Transverse colon (tissue), 4 donors: ENCODE data around the gene ZNF22. TPM values are rescaled to one million over a fixed set of nuclear protein-coding genes. Genes with fewer than 3 reads are reported as not detected.

Experiments
- DNase-seq: peaks from one replicate; pipeline ENCODE4 v3.0.0-alpha.2; 2019
- H3K27ac ChIP-seq, 4 donors: fragments of 200-600 bp; sonication (generic); 2 replicates each; pipeline ENCODE4 v1.5.1; 2016 to 2018; ENCODE audit warnings: inconsistent platforms in 4 of 4
- H3K27me3 ChIP-seq: fragments of 200-600 bp; sonication (generic); 2 replicates; pipeline ENCODE4 v1.5.1; 2017; ENCODE audit warnings: inconsistent platforms
- H3K36me3 ChIP-seq, 4 donors: fragments of 200-600 bp; sonication (generic); 2 replicates each; pipeline ENCODE4 v1.5.1; 2017 to 2019; ENCODE audit warnings: inconsistent platforms in 4 of 4
- H3K4me1 ChIP-seq, 4 donors: fragments of 200-600 bp; sonication (generic); 2 replicates each; pipeline ENCODE4 v1.5.1; 2017 to 2020; ENCODE audit warnings: inconsistent platforms in 4 of 4
- H3K4me3 ChIP-seq, 4 donors: fragments of 200-600 bp; sonication (generic); 1 replicate in 1 of 4; 2 replicates in 3 of 4; pipeline versions ENCODE4 v1.5.1 to v1.6.1; 2017 to 2019; ENCODE audit warnings: inconsistent platforms in 4 of 4
- H3K9me3 ChIP-seq, 2 donors: fragments of 200-600 bp; sonication (generic); 2 replicates each; pipeline ENCODE4 v1.5.1; 2017 to 2019; ENCODE audit warnings: inconsistent platforms in 2 of 2
- EP300 ChIP-seq: sonication (generic); formaldehyde crosslinking; IDR thresholded peaks from one replicate; pipeline ENCODE4 v1.6.1; 2017; ENCODE audit warnings: antibody characterized with exemption, low read depth
- POLR2A ChIP-seq: fragments of 450-650 bp; IDR thresholded peaks from one replicate; pipeline ENCODE4 v1.6.1; 2016; ENCODE audit warnings: antibody characterized with exemption, mild to moderate bottlenecking, moderate library complexity
- POLR2AphosphoS5 ChIP-seq, 3 donors: sonication (generic); formaldehyde crosslinking; IDR thresholded peaks; one replicate each; pipeline ENCODE4 v1.6.1; 2016; ENCODE audit warnings: antibody characterized with exemption in 3 of 3
- WGBS, 2 donors: methylation state at CpG; one replicate each; pipeline ENCODE4 v1.1.5; 2018; ENCODE audit warnings: low coverage in 1 of 2; 5-methylcytosine and 5-hydroxymethylcytosine counted together
- in situ Hi-C, 4 donors: fragments of 200-750 bp; cut with MboI; loops; one replicate each; pipeline versions ENCODE4 v1.15.0 to v1.15.1; 2017; ENCODE audit warnings: low sequenced_read_pairs in 3 of 4, low pct_ligation_motif_present in 1 of 4, low pct_unique_long_range_greater_than_20kb in 1 of 4
- intact Hi-C: fragments of 100-400 bp; cut with DNase I; formaldehyde crosslinking; loops from one replicate; pipeline ENCODE4 v1.15.1; 2023; ENCODE audit warnings: low total_unique reads
- total RNA-seq, 4 donors: library from RNA; depleted of rRNA; stranded (reverse); fragments of >200 nt; gene quantifications; one replicate each; pipeline ENCODE4 v1.1.0, GENCODE V29; 2016
- TF ChIP-seq, protein P1 (sequence below), 5 experiments: fragments of 200-600 bp in 3 of 5; fragments of 450-650 bp in 2 of 5; sonication (generic) in 3 of 5; IDR thresholded peaks; 1 replicate in 2 of 5; 2 replicates in 3 of 5; pipeline ENCODE4 v1.5.1; 2016 to 2017; ENCODE audit warnings: antibody characterized with exemption in 5 of 5, inconsistent platforms in 3 of 5, mild to moderate bottlenecking in 2 of 5, moderate library complexity in 1 of 5

Gene ZNF22
- total RNA-seq, 4 donors from 2014 or later = 4.6 to 14.3 (median 9.5) TPM

DNA sequence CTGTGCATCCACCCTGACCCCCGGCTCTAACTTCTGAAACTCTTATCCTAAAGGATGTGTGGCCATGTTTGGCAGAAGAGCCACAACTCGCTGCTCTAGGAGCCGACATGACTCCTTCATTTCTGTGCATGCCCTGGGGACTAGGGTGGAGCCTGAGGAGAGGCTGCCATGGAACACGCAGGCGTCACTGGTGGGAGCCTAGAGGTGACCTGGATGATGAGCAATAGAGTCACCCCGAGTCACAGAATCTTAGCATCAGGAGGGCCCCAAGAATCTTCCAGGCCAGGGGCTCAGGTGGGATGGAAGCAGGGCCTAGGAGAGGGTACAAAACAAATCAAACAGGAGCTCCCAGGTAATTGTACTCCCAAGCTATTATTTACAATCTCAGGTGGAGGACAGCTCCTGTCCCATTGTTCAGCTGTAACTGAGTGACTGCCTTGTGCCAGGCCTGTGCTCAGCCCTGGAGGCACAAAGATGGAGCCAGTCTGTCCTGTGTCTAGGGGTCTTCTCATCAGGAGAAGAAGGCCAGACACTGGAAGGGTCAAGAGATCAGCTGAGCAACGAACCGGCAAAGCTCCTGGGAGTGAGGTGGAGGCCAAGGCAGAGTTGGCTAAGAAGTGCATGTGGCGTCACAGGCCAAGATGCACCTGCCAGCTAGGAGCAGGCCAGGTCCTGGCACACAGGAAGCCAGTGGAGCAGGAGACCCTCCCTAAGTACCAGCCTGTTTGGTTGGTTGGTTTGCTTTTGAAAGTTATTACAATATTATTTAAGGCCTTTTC lies 5.8 kb upstream of the ZNF22 start:
- in situ Hi-C loops (no loop called here), intact Hi-C loops (no loop called here)
- Histone ChIP-seq H3K27ac (peak overlapping the region; percentile 79 to 86 (median 83)), H3K36me3 (no peaks in the 10 kb centered on the region), H3K27me3 (no peaks in the 10 kb centered on the region), H3K4me3 (no peak overlapping the region), H3K9me3 (no peaks in the 10 kb centered on the region), H3K4me1 (peaks cover 14 to 41% (median 21%) of the 10 kb centered on the region in 4 donors)
- TF ChIP-seq, protein P1, sequence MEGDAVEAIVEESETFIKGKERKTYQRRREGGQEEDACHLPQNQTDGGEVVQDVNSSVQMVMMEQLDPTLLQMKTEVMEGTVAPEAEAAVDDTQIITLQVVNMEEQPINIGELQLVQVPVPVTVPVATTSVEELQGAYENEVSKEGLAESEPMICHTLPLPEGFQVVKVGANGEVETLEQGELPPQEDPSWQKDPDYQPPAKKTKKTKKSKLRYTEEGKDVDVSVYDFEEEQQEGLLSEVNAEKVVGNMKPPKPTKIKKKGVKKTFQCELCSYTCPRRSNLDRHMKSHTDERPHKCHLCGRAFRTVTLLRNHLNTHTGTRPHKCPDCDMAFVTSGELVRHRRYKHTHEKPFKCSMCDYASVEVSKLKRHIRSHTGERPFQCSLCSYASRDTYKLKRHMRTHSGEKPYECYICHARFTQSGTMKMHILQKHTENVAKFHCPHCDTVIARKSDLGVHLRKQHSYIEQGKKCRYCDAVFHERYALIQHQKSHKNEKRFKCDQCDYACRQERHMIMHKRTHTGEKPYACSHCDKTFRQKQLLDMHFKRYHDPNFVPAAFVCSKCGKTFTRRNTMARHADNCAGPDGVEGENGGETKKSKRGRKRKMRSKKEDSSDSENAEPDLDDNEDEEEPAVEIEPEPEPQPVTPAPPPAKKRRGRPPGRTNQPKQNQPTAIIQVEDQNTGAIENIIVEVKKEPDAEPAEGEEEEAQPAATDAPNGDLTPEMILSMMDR (IDR thresholded peaks at IDR 0.05) = no peak
- TF ChIP-seq POLR2A (no peak), POLR2AphosphoS5 (IDR thresholded peaks at IDR 0.05) (no peak), EP300 (no peak)
- no peak for DNase-seq
- 89% methylated on average over 9 of the region's 9 CpGs; no CpG with 5 or more reads in 1 of the 2 donors for WGBS, 2 donors

DNA sequence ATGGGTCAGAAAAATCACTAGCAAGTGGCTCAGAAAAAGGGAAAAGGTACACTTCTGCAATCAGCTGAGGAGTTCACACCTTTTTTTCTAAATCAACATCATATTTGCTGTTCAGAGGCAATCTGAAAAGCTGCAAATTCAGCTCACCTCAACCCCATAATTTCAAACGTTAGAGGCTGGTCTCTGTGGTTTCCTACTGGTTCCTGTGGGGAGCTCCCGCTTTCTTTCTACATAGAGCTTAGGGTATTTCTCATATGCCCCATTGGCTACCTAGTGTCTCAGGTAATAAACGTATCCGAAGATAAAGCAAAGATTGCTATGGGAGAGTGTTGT lies 5.2 kb upstream of the ZNF22 start:
- in situ Hi-C loops = no loop called here
- intact Hi-C loops = no loop called here

DNA sequence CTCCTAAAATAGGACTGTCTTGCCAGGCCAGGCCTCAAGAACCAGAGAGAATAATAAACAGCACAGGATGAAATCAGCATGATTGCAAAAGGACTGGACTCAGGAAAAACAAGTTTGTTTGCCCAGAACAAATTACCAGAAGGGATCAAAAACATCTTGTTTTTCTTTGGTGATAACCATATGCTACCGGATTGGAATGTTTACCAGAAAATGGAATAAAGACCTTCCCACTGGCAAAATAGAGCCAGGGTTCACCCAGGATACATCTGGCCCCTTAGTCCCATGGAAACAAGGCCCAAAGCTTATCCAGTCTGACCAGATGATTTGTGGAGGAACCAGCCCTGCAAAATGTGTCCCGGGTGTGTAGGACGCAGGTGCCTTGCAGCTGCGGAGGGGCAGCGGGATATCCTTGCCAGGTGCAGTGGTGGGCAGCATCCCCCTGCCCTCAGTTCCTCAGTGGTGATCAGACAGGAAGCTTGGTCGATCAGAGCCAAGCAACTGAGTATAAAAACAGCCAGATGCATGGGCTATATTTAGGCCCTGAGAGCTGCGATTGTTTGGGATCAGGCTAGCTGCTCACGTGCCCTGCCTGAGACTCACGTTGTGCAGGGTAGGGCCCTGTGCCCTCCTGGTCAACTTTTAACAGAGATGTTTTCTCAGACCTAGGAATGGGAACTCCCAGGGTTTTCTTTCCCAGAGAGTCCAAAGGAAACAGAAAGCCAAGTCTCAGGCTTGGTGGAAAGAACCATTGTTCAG lies 4.6 kb upstream of the ZNF22 start:
- TF ChIP-seq EP300 (no peak), POLR2AphosphoS5 (IDR thresholded peaks at IDR 0.05) (peak; percentile 32 to 53 (median 53)), POLR2A (peak; percentile 7)
- TF ChIP-seq, protein P1 (IDR thresholded peaks at IDR 0.05) = no peak
- no peaks in the 10 kb centered on the region for H3K27me3 ChIP-seq
- WGBS, 2 donors = 51% methylated on average over 9 of the region's 9 CpGs; no CpG with 5 or more reads in 1 of the 2 donors
- in situ Hi-C loops = no loop called here
- peak overlapping the region; percentile 79 to 86 (median 83) for H3K27ac ChIP-seq
- H3K36me3 ChIP-seq = no peaks in the 10 kb centered on the region
- H3K4me3 ChIP-seq = no peak overlapping the region
- intact Hi-C loops = loop anchor here (2.0 kb wide), 1 partner anchor 33 kb away; no protein-coding TSS in a partner anchor
- peaks cover 14 to 49% (median 25%) of the 10 kb centered on the region in 4 donors for H3K4me1 ChIP-seq
- DNase-seq = no peak
- H3K9me3 ChIP-seq = no peaks in the 10 kb centered on the region

More for the DNA sequence above, 5.2 kb upstream of the ZNF22 start:
- H3K27ac ChIP-seq = peak overlapping the region; percentile 79 to 86 (median 83)
- no peaks in the 10 kb centered on the region for H3K36me3 ChIP-seq
- TF ChIP-seq POLR2A (no peak), EP300 (no peak), POLR2AphosphoS5 (IDR thresholded peaks at IDR 0.05) (no peak)
- TF ChIP-seq, protein P1 (IDR thresholded peaks at IDR 0.05) = no peak
- peaks cover 14 to 47% (median 24%) of the 10 kb centered on the region in 4 donors for H3K4me1 ChIP-seq
- WGBS, 2 donors = 38 to 44% methylated on average over 4 of the region's 4 CpGs
- no peaks in the 10 kb centered on the region for H3K27me3 ChIP-seq
- no peak for DNase-seq
- H3K4me3 ChIP-seq = no peak overlapping the region
- H3K9me3 ChIP-seq = no peaks in the 10 kb centered on the region

DNA sequence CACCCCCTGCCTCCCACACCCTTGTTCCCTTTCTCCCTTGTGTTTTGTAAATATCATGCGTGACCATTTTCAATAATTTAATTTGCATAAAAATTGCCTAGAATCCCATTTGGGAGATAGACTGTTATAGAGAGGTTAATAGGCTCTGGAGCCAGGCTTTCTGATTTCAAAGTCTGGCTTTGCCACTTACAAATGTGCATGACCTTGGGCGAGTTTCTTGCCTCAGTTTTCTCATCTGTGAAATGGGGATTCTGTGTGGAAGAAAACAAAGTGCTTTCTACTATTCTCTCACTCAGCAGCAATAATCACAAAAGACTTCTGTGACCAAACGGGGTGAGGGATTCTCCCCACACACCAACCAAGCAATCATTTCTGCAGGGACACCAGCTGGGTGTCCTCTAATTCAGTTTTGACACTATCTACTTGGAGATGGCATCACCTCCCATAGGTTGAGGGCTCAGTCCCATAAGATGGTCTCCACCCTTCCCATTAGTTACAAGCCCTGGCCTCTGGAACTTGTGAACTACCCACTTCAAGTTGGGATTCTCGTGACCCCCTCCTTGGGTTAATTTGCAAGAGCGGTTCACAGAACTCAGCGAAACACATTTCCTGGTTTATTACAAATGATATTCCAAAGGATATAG lies 3.5 kb upstream of the ZNF22 start:
- no peak for DNase-seq
- Histone ChIP-seq H3K4me1 (peaks cover 23 to 54% (median 30%) of the 10 kb centered on the region in 4 donors), H3K36me3 (no peaks in the 10 kb centered on the region), H3K27ac (peak overlapping the region; percentile 79 to 86 (median 83)), H3K4me3 (no peak overlapping the region), H3K27me3 (no peaks in the 10 kb centered on the region), H3K9me3 (no peaks in the 10 kb centered on the region)
- TF ChIP-seq, protein P1 (IDR thresholded peaks at IDR 0.05) = no peak
- TF ChIP-seq POLR2A (no peak), POLR2AphosphoS5 (IDR thresholded peaks at IDR 0.05) (no peak), EP300 (no peak)
- 88 to 100% methylated on average over 3 to 6 of the region's 6 CpGs for WGBS, 2 donors
- in situ Hi-C loops (no loop called here), intact Hi-C loops (loop anchor here (2.0 kb wide), 1 partner anchor 34 kb away; no protein-coding TSS in a partner anchor)
